ENCODE results near the gene CFAP45.

GRCh38 chr1:159866066-159866465 is 33.9 kb downstream of the CFAP45 start:
- TF ChIP-seq CTCF (IDR thresholded peaks at IDR 0.05): no peak
- no peak for TF ChIP-seq SP1 (CRISPR knock-in tag; conservative IDR thresholded peaks at IDR 0.05)
- TF ChIP-seq ZNF138 (CRISPR knock-in tag; conservative IDR thresholded peaks at IDR 0.05): no peak
- TF ChIP-seq ZNF219 (CRISPR knock-in tag; IDR thresholded peaks at IDR 0.05; ENCODE audit: borderline replicate concordance): no peak
- no peak for TF ChIP-seq NR1H2 (CRISPR knock-in tag; IDR thresholded peaks at IDR 0.05)
- TF ChIP-seq GABPB1 (CRISPR knock-in tag; IDR thresholded peaks at IDR 0.05): no peak
- TF ChIP-seq FOXJ3 (CRISPR knock-in tag; IDR thresholded peaks at IDR 0.05; ENCODE audit: borderline replicate concordance): no peak
- no peak for TF ChIP-seq ETV6 (CRISPR knock-in tag; IDR thresholded peaks at IDR 0.05)
- TF ChIP-seq ESRRA (CRISPR knock-in tag; IDR thresholded peaks at IDR 0.05; ENCODE audit: borderline replicate concordance): no peak
- TF ChIP-seq ZNF263 (CRISPR knock-in tag; IDR thresholded peaks at IDR 0.05; ENCODE audit: low read depth): no peak
- TF ChIP-seq, protein P1, sequence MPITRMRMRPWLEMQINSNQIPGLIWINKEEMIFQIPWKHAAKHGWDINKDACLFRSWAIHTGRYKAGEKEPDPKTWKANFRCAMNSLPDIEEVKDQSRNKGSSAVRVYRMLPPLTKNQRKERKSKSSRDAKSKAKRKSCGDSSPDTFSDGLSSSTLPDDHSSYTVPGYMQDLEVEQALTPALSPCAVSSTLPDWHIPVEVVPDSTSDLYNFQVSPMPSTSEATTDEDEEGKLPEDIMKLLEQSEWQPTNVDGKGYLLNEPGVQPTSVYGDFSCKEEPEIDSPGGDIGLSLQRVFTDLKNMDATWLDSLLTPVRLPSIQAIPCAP (CRISPR knock-in tag; IDR thresholded peaks at IDR 0.05): no peak
